H1 (cell line): ENCODE measurements around the gene PRKAR2B. TPM values are rescaled to one million over a fixed set of nuclear protein-coding genes. Genes with fewer than 3 reads are reported as not detected.

Source experiments
- POLR2AphosphoS5 ChIP-seq: IDR thresholded peaks from 2 replicates; pipeline ENCODE4 v1.6.1; 2011; ENCODE audit warnings: low read depth, low read length
- SAP30 ChIP-seq: fragments of 300-600 bp; sonication (generic); IDR thresholded peaks from 2 replicates; pipeline ENCODE4 v1.7.1; 2012; ENCODE audit warnings: low read length, moderate library complexity, mild to moderate bottlenecking, inconsistent platforms; ENCODE audit not compliant: insufficient read depth, insufficient replicate concordance
- SP1 ChIP-seq: IDR thresholded peaks from 2 replicates; pipeline ENCODE4 v1.6.1; 2011; ENCODE audit warnings: low read depth, low read length
- SRF ChIP-seq: IDR thresholded peaks from 2 replicates; pipeline ENCODE4 v1.6.1; 2011; ENCODE audit warnings: mild to moderate bottlenecking, low read depth, low read length, moderate library complexity
- TBP ChIP-seq: IDR thresholded peaks from 2 replicates; pipeline ENCODE4 v1.6.1; 2011; ENCODE audit warnings: low read depth, low read length, improper control_type of control experiment
- polyA plus RNA-seq, 7 experiments: library from polyadenylated mRNA; depleted of rRNA in 3 of 7; stranded (reverse) in 5 of 7; unstranded in 2 of 7; fragments of >200 nt in 5 of 7; fragments of 200-250 nt in 2 of 7; gene quantifications; 1 replicate in 5 of 7; 2 replicates in 1 of 7; 4 replicates in 1 of 7; pipeline versions ENCODE4 v1.2.1 to v1.2.3, GENCODE V29; 2011 to 2013; ENCODE audit warnings: missing spikeins in 2 of 7, mixed read lengths in 2 of 7
- total RNA-seq: library from RNA; stranded (reverse); fragmentation: NEBNext Ultra II Directional; extraction: Animal tissue kit (Norgen Biotek cat#: 25700); gene quantifications from 2 replicates; pipeline ENCODE4 v1.2.1, GENCODE V29; 2021
- TF ChIP-seq, protein P1 (sequence below): IDR thresholded peaks from 2 replicates; pipeline ENCODE4 v1.6.1; 2011; ENCODE audit warnings: low read length, improper control_type of control experiment

The PRKAR2B gene
- total and polyA plus RNA-seq, 2 of the 8 experiments (the other 6 are each of a cell fraction or from before 2014, with no cell fraction given), result 10.4 to 37.0 TPM

DNA sequence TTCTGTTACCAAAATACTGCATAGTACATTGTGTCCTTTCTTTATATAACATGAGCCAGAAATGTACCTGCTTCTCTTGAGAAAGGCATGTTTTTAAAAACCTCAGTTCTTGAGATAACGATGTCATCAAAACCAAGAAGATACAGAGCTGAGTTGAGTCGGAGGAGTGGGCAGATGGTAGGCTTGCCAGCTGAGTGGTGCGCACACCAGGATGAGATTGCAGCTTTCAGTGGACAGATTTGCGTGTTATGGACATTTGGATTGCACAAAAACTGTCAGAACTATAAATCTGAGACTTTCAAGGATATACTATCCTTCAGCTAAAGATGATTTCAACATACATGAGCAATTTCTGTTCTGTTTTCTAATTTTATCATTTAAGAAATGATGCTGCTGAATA, 25.0 kb downstream of the PRKAR2B start (continued):
- TF ChIP-seq, protein P1, sequence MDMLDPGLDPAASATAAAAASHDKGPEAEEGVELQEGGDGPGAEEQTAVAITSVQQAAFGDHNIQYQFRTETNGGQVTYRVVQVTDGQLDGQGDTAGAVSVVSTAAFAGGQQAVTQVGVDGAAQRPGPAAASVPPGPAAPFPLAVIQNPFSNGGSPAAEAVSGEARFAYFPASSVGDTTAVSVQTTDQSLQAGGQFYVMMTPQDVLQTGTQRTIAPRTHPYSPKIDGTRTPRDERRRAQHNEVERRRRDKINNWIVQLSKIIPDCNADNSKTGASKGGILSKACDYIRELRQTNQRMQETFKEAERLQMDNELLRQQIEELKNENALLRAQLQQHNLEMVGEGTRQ, result no peak
- TF ChIP-seq SAP30 (no peak), SP1 (no peak), TBP (no peak), POLR2AphosphoS5 (no peak), SRF (no peak)
